Heart right ventricle (tissue), 16 donors: ENCODE measurements around the gene LAPTM5. TPM values are rescaled to one million over a fixed set of nuclear protein-coding genes. Genes with fewer than 3 reads are reported as not detected.

Source experiments
- ATAC-seq, 8 donors: fragments of 200-7000 bp; cut with Tn5 transposase; one replicate each; pipeline ENCODE4 v1.9.1; 2020; ENCODE audit warnings: mild to moderate bottlenecking in 8 of 8, moderate library complexity in 8 of 8, moderate number of reproducible peaks in 1 of 8
- DNase-seq, 2 donors: peaks; one replicate each; pipeline ENCODE4 v3.0.0-alpha.2; 2020
- H3K27ac ChIP-seq, 10 donors: fragments of 200-600 bp; sonication (generic) in 2 of 10; one replicate each; pipeline versions ENCODE4 v1.5.0 to v1.8.0; 2020 to 2022; ENCODE audit warnings: mild to moderate bottlenecking in 3 of 10
- H3K27me3 ChIP-seq, 7 donors: fragments of 200-600 bp; one replicate each; pipeline ENCODE4 v1.8.0; 2021 to 2022; ENCODE audit warnings: mild to moderate bottlenecking in 2 of 7
- H3K36me3 ChIP-seq, 9 donors: fragments of 200-600 bp; sonication (generic) in 1 of 9; one replicate each; pipeline versions ENCODE4 v1.5.0 to v1.8.0; 2020 to 2022; ENCODE audit warnings: mild to moderate bottlenecking in 2 of 9
- H3K4me1 ChIP-seq, 9 donors: fragments of 200-600 bp; sonication (generic) in 1 of 9; one replicate each; pipeline versions ENCODE4 v1.5.0 to v1.8.0; 2020 to 2022; ENCODE audit warnings: mild to moderate bottlenecking in 4 of 9
- H3K4me3 ChIP-seq, 10 donors: fragments of 200-600 bp; sonication (generic) in 2 of 10; one replicate each; pipeline versions ENCODE4 v1.5.0 to v1.8.0; 2020 to 2022; ENCODE audit warnings: mild to moderate bottlenecking in 7 of 10, moderate library complexity in 2 of 10
- H3K9me3 ChIP-seq, 11 donors: fragments of 200-600 bp in 10 of 11; sonication (generic) in 2 of 11; one replicate each; pipeline versions ENCODE4 v1.5.0 to v1.8.0; 2013 to 2022; ENCODE audit warnings: mild to moderate bottlenecking in 2 of 11, control low read depth in 1 of 11, moderate library complexity in 1 of 11
- WGBS, 2 donors: extraction: QIAGEN DNeasy Blood & Tissue Kit; methylation state at CpG; one replicate each; pipeline ENCODE4 v1.1.7; 2013; ENCODE audit warnings: inconsistent platforms in 1 of 2; 5-methylcytosine and 5-hydroxymethylcytosine counted together
- intact Hi-C, 10 donors: fragments of 100-400 bp; cut with DNase I; formaldehyde crosslinking; loops; one replicate each; pipeline versions ENCODE4 v1.11.1 to v1.14.2; 2022
- polyA plus RNA-seq, 2 donors: library from polyadenylated mRNA; stranded (reverse); fragments of 200-250 nt; gene quantifications; one replicate each; pipeline ENCODE4 v1.2.3, GENCODE V29; 2013
- total RNA-seq, 10 donors: library from RNA; stranded (reverse); fragmentation: NEBNext Ultra II Directional in 3 of 10; extraction: Animal tissue kit (Norgen Biotek cat#: 25700) in 3 of 10; gene quantifications; one replicate each; pipeline versions ENCODE4 v1.2.1 to v1.2.4, GENCODE V29; 2021 to 2023
- TF ChIP-seq, protein P1 (sequence below), 9 donors: fragments of 200-600 bp; sonication (generic) in 2 of 9; IDR thresholded peaks; one replicate each; pipeline versions ENCODE4 v1.5.0 to v1.8.0; 2021 to 2022; ENCODE audit warnings: antibody characterized with exemption in 9 of 9, mild to moderate bottlenecking in 5 of 9, moderate library complexity in 1 of 9
- donor health status: Arrhythmogenic right ventricular cardiomyopathy.
- donor health status: ischemic (EF 13 %, LVEDD 7.1; RV severe dilation, severe dysfunction).
- donor health status: healthy with polysubstance abuse.
- donor health status: DM: no; HTN: yes; CAD: no.
- donor health status: DM: no; HTN: no; CAD: no.
- donor health status: ischemic (EF 25% LVEDD 6.9; RV normal size, moderate dysfunction).
- donor health status: ischemic (EF 25% LVEDD 5.7; RV mildly dilated, moderate dysfunction).
- donor health status: healthy.
- donor health status: DM: yes; HTN: yes; CAD: no.
- donor health status: Ischemic cardiomyopathy.
- donor health status: ischemic (EF 35%, LVEDD 5.7; RV mildly dilated, moderate dysfunction).
- donor health status: nonischemic (EF 11% LVEDD 7.7; RV severe dilation, severe dysfunction).
- donor health status: DM: yes; HTN: yes; CAD: no.
- donor health status: PGD.
- donor health status: ischemic (EF 29% LVEDD 5.4; RV normal size, mild dysfunction).
- donor health status: nonischemic (EF 23%, LVEDD 6.1; RV moderate dilation, normal function).

Gene LAPTM5
- total and polyA plus RNA-seq, 12 donors: 5.9 to 114 (median 13.9) TPM

DNA sequence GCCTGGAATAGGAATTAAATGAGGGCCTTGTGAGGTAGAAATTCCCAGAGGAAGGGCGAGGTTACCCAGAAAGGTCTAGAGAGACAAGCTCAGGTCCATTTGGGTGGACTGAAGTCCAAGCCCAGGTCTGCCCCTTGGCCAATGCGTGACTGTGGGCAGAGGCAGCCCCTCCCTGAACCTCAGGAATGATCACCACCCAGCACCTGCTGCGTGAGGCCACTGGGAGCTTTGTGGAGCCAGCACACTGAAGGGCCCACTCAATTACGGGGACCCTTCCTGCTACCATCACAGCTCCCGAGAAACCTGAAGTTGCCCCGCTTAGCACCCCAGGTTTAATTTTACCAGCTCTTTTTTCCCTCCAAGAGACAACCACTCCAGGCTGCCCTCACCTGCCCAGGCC is 27.7 kb downstream of the LAPTM5 start:
- H3K27ac ChIP-seq: no peak overlapping the region
- intact Hi-C loops: loop anchor here in 1 of 10 donors (10.0 kb wide), 1 partner anchor 425 kb away; no protein-coding TSS in a partner anchor
- 94% methylated on average over 6 of the region's 6 CpGs for WGBS, 2 donors
- peaks cover 0 to 10% (median 0%) of the 10 kb centered on the region in 9 donors for H3K4me1 ChIP-seq
- H3K27me3 ChIP-seq: no peaks in the 10 kb centered on the region
- H3K9me3 ChIP-seq: no peaks in the 10 kb centered on the region
- no peak for DNase-seq
- no peak for ATAC-seq
- H3K36me3 ChIP-seq: peaks cover 0 to 33% (median 0%) of the 10 kb centered on the region in 9 donors
- TF ChIP-seq, protein P1, sequence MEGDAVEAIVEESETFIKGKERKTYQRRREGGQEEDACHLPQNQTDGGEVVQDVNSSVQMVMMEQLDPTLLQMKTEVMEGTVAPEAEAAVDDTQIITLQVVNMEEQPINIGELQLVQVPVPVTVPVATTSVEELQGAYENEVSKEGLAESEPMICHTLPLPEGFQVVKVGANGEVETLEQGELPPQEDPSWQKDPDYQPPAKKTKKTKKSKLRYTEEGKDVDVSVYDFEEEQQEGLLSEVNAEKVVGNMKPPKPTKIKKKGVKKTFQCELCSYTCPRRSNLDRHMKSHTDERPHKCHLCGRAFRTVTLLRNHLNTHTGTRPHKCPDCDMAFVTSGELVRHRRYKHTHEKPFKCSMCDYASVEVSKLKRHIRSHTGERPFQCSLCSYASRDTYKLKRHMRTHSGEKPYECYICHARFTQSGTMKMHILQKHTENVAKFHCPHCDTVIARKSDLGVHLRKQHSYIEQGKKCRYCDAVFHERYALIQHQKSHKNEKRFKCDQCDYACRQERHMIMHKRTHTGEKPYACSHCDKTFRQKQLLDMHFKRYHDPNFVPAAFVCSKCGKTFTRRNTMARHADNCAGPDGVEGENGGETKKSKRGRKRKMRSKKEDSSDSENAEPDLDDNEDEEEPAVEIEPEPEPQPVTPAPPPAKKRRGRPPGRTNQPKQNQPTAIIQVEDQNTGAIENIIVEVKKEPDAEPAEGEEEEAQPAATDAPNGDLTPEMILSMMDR (IDR thresholded peaks at IDR 0.05): no peak
- H3K4me3 ChIP-seq: no peak overlapping the region

DNA sequence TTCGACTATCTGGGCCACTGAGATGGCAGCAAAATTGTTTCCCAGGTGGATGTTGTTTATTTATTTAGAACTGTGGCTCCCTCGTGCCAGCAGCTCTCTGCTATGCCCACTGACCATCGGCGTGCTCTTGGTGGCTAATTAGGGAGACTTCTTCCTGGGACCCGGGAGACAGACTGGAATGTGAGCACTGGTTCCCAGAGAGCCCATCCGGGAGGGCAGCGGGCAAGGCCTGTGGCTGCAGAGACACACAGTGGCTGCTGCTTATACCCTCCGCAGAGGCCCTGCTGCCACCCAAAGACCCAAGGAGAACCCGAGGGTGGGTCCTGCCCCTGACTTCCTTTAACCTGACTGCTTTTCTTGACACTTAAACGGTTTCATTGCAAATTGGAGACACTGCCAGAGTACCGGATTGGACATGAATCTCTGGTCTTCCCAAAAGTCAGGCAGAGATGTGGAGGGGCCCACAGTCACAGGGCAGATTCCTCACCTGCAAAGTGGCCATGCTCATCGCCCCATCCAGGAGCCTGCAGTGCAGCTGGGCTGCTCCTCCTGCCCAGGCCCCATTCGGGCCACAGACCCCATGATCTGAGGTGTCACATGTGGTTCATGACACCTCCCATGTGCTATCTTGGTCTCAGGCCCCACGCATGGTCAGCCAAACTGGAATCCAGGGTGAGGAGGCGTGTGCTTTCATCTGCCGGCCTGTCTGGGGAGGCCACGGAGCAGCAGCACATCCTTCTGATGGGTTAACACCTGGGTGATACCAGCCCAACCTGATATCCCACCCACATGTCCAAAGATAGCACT is 28.5 kb downstream of the LAPTM5 start:
- Histone ChIP-seq H3K36me3 (peaks cover 0 to 24% (median 0%) of the 10 kb centered on the region in 9 donors), H3K27ac (no peak overlapping the region), H3K4me1 (peaks cover 0 to 8% (median 0%) of the 10 kb centered on the region in 9 donors), H3K9me3 (no peaks in the 10 kb centered on the region), H3K4me3 (no peak overlapping the region), H3K27me3 (no peaks in the 10 kb centered on the region)
- ATAC-seq (no peak), DNase-seq (no peak)
- intact Hi-C loops: loop anchor here in 1 of 10 donors (10.0 kb wide), 1 partner anchor 426 kb away; no protein-coding TSS in a partner anchor
- WGBS, 2 donors: 73 to 85% methylated on average over 17 of the region's 17 CpGs
- TF ChIP-seq, protein P1 (IDR thresholded peaks at IDR 0.05): no peak

DNA sequence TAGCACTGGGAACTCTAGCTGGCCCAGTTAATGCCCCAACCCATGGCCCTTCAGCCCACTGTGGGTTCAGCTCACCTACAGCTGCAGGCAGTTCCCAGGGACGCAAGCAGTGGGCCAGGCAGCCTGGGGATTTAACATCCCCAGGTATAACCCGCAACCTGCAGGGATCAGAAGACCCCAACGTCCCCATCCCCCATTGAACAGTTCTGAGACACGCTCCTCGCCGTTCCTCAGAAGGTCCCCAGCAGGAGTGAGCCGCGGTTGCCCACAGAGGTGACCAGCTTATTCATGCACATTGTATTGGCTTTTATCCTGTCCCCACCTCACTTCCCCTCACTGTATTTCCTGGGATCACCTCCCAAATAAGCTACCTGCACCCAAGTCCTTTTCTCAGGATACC is 29.2 kb downstream of the LAPTM5 start:
- H3K4me1 ChIP-seq: peaks cover 0 to 8% (median 0%) of the 10 kb centered on the region in 9 donors
- 76 to 85% methylated on average over 8 of the region's 8 CpGs for WGBS, 2 donors
- ATAC-seq (no peak), DNase-seq (no peak)
- no peaks in the 10 kb centered on the region for H3K27me3 ChIP-seq
- H3K36me3 ChIP-seq: peaks cover 0 to 17% (median 0%) of the 10 kb centered on the region in 9 donors
- no peak overlapping the region for H3K27ac ChIP-seq
- H3K4me3 ChIP-seq: no peak overlapping the region
- H3K9me3 ChIP-seq: no peaks in the 10 kb centered on the region
- intact Hi-C loops: loop anchor here in 1 of 10 donors (10.0 kb wide), 1 partner anchor 426 kb away; no protein-coding TSS in a partner anchor
- TF ChIP-seq, protein P1 (IDR thresholded peaks at IDR 0.05): no peak

DNA sequence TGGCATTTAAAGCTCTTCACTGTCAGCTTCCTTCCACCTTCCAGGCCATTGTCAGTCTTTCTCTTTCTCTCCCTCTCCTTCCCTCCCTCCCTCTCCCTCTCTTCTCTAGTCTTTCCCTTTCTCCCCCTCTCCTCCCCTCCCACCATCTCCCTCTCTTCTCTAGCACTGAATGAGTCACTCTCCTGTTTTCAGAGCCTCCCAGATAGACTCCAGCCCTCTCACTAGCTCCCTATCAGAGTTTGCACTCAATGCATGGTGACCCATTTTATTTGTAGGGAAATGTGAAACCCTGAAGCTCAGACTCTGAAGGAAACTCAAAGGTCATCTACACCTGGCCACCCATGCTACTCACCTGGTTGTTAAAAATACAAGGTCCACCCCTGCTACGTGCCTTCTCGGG is 29.8 kb downstream of the LAPTM5 start:
- no peak overlapping the region for H3K4me3 ChIP-seq
- ATAC-seq (no peak), DNase-seq (no peak)
- no peaks in the 10 kb centered on the region for H3K9me3 ChIP-seq
- TF ChIP-seq, protein P1 (IDR thresholded peaks at IDR 0.05): no peak
- WGBS, 2 donors: 93 to 94% methylated on average over 2 of the region's 2 CpGs
- H3K36me3 ChIP-seq: peaks cover 0 to 12% (median 0%) of the 10 kb centered on the region in 9 donors
- intact Hi-C loops: loop anchor here in 1 of 10 donors (10.0 kb wide), 1 partner anchor 427 kb away; no protein-coding TSS in a partner anchor
- no peaks in the 10 kb centered on the region for H3K27me3 ChIP-seq
- H3K4me1 ChIP-seq: peaks cover 0 to 8% (median 0%) of the 10 kb centered on the region in 9 donors
- H3K27ac ChIP-seq: no peak overlapping the region
